ENCODE data around the gene CTSC.

The CTSC gene

DNA sequence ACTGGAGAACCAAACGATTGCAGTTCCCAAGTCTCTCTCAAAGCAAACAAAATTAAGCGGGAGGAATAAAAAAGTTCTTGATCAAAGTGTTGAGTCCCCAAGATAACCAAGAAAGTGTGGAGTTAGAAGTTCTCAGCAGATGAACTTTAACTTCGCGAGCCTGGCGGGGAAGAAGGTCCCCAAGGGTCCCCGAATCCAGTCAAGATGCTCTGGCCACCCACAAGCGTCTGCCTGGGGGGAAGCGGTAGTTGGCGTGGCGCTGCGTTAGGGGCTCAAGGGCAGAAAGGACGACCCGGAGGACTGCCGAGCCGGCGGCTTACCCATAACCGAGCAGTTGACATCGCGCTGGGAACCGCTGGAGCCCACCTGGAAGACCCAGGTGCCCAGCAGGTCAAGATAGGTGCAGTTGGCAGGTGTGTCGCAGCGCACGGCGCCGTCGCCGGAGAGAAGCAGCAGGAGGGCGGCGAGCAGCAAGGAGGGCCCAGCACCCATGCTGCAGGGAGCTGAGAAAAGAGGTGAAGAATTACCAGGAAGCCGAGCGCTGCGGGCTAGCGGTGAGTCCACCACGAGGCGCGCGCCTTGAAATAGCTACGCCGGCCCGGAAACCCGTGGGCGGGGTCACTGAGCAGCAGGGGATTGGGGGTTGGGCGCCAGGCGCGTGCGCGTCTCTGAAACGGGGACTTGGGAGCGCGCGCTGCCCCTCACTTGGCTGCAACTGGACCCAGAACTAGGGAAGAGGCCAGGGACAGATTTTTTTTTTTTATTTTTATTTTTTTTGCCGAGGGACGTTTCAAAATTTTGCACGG, at the start of gene CTSC:
Gene CTSC (minus strand): TSS at position 556 of the 806 bp plus-strand sequence. CDS start 64 bp downstream, at position 492.
- DNase-seq: peak; percentile 89

DNA sequence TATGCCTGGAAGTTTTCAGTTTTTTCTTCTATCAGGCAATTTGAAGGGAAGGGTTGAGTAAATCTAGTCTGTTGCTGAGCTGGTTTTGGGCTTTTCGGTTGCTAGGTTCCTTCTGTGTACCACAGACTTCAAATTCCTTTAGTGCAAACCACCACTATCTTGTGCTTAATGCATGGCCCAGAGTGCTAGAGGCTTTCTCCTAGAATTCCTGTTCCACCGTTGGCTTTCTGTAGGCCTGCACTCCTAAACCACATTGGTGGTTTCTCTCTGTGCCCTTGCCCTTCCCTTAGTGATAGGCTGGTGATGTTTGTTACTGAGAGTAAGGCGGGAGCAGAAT, 47.1 kb upstream of the CTSC start:
- no peak for DNase-seq

DNA sequence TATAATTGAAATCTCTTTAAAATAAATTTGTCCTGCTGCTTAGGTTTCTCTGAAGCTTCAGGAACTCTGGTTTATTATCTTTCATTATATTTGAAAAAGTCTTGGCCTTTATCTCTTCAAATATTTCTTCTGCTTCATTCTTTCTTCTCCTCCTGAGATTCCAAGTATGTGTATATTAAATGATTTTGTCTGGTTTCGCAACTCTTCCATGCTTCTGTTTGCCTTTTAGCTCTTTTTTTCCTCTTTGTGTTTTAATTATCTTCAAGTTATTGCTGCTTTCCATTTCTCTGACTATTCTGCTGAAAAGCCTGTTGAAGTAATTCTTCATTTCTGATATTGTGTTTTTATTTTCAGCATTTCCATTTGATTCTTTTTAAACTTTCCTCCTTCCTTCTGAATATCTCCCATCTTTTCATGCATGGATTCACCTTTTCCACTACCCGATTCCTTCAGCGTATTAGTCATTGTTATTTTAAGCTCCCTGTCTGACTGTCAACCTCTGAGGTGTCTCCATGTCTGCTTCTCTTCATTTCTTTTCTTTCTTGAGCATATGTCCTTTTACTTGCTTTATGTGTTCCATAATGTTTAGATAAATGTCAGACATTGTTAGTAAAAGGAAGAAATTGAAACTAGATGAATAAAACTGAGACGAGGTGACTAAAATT, 46.6 kb upstream of the CTSC start:
- DNase-seq: no peak

DNA sequence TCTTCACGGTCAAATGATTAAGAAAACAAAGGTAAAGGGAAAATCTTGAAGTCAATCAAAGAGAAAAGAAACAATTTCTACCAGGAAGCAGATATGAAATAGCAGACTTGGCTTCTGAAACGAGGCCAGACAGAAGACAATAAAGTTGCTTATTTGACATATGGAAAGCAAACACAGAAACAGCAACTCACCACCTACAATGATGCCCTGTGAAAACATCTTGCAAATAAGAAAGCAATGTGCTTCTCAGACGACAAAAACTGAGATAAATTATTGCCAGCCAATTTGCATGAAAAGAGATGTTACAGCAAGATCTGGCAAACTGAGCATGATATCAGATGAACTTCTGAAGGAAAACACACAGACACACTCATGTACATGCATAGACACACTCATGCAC, 45.9 kb upstream of the CTSC start:
- DNase-seq: no peak

DNA sequence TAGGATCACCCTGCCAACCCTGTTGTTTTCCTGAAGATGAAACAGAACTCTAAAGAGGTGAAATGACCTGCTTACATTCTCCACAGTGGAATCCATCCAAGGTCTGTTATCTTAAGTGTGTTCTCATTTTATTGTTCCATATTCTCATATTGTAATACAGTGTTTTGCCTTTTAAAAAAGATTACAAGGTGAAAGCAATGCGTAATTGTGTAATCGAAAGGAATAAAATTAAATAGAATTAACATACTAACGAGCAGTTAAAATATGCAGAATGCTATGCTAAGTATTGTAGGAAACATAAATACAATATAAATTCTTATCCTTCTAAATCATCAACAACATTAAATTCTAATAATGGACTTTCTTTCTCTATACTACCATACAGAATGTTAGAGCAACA, 41.6 kb upstream of the CTSC start:
- DNase-seq: no peak

DNA sequence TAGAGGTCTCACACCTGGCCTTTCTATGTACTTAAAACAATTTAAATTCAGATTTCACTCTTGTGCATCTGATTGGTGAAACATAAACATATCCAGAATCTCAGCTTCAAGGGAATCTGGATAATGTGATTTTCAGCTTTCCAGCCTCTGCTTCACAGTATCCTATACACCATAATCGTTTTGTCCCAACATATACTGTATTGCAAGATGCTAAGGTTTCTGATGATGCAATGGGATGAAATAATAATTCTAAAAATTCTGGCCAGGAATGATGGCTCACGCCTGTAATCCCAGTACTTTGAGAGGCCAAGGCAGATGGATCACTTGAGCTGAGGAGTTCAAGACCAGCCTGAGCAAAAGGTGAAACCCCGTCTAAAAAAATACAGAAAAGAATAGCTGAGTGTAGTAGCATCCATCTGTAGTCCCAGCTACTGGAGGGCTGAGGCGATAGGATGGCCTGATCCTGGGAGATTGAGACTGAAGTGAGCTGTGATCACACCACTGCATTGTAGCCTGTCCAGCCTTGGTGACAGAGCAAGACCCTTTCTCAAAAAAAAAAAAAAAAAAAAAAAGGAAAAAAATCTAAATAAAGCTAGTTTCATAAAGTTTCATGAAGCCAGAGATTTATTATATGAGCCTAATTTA, 41.0 kb upstream of the CTSC start:
- DNase-seq: no peak

DNA sequence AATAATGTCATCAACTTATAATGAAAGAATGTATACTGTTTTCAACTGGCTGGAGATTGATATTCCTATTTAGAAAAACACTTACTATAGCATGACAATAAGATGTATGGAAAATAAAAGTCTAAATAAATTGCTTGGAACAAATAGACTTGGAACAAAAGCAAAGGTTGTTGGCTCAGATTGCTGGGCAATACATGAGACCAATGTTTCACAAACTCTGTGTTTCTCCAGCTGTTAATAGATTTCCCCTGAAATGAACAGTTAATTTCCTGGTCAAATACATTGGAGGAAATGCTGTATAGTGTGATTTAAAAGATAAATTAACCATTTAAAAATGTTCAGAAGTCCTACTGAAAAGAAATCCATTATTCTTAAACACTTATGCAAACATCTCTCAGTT, 40.1 kb upstream of the CTSC start:
- no peak for DNase-seq

DNA sequence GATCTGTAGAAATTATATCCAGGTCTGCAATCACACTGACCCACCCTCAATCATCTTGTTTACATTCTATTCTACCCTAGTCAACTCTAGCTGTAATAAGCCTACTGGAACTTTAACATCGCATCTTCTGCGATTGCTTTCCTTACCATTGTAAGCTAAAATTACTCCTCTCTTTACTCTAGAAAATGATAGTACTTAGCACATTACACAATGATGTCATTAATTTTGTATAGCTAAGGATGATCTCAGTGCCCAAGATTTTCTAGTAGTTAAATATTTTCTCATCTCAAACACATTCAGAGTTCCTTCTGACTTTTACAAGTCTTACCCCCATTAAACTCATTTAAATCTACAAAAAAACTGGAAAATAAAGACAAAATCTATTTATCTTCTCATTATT, 39.6 kb upstream of the CTSC start:
- DNase-seq: no peak

DNA sequence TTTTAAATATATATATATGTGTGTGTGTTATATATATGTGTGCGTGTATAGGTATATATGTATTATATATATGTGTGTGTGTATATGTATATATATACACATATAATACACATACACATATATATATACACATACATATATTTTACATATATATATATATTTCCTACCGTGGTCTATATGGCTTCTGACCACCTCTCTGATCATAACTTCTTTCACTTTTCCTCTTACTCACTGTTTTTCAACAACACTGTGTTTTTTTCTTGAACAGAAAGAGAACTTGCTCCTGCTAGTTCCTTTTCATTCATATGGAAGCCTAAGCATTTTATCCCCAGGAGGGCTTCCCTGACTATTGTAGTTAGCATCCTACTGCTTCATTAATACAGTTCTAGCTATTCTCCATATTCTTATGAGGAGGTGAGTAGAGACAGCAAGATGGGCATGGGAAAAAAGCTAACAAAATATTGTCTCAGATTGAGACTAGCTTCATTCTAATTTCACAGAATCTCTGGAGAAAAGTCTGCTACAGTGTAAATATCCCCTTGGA, 38.5 kb upstream of the CTSC start:
- DNase-seq: no peak

DNA sequence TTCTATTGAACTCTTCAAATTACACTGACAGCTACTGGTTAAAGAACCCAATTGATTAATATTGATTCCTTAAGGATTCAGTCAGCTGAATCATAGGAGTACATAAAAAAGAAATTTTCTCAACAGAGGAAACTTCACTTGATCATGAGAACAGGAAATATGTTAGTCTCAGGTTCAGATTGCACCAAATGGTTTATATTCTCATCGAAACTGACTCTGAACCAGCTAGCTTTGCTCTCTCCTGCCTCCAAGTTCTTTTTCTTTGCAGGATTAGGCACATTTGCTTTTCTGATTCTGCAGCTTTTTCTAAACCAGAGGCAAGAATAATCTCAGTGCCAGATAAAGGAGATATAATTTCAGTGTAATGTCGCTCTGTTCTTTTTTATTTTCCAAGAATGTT, 33.2 kb upstream of the CTSC start:
- no peak for DNase-seq

DNA sequence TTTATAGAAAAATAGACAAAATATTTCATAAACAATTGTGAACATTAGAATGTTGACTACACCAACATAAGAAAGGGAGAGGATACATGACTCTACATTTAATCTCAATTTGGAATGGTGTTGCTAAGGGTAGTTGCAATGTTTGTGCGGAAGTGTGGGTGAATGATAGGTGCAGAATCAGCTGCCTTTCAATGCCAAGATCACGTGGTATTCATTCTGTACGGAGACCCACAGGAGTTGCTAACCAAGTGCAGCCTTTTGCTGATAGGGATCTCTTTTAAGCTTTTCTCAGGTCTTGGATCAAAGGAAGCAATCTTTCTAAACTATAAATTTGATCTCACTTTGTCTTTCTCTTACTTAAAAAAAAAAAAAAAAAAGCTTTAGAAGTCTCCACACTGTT, 29.8 kb upstream of the CTSC start:
- DNase-seq: no peak

DNA sequence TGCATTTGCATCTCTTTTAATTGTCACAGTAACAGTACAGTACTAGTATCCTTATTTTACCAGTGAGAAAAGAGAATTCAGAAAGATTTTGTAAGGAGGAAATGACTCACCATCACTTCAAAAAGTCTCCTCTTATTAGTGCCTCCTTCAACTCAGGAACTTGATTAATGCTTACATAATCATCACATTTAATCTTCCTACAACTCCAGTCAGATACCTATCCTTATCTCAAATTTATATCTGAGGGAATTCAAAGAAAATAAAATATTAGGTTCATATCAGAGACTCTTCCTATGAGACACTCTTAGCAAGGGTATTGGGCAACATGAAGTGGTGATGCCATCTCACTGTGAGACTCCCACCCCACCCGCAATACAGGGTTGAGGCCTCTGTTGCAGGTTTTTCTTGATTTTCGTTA, 26.1 kb upstream of the CTSC start:
- no peak for DNase-seq

DNA sequence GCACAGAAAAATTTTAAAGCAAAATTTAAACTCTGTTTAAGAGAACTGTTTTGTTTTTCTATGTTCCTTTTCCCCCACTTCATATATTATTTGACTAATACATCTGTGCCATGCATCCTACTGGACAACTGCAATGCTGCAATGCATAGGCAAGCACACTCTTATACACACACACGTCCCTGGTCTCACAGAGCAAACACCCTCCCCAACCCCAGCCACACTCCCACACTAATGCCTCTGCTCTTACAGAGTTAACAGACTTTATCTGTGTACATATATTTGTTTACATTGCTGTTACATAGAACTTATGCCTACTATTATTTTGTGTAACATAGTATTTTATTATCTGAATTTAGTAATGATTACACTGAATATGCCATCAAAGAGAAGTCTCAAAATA, 25.5 kb upstream of the CTSC start:
- no peak for DNase-seq

DNA sequence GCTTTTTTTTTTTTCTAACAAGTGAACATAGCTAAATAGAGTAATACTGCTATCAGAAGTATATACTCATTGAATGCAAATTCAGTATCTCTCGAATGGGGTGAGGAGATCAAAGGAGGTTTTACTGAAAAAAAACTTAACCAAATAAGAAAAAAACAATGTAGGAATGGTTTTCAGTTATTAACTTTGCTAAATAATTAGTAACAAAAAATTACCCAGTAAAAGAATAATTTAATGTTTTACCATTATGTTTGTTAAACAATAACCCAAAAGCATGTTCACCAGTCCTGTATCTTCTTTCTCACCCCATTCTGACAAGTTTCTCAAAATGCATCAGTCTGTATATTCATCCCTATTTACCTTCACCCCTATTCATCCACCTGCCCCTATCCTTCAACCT, 22.6 kb upstream of the CTSC start:
- DNase-seq: no peak

DNA sequence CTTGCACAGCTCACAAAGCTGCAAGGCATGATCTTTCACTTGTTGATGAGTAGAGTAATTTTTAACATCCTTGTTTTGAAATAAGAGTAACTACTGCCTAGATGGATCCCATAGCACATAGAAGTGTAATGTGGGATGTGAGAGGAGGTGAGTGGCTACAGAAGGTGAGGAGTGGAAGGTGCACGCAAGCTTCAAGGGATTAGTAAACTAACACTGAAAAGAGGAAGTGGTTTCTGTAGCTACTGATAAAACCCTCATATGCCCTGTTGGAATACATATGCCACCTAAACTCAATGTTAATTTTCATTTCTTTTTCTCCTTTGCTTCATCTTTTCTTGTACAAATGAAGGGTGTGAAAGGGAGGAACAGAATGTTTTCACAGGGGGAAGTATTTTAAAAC, 22.0 kb upstream of the CTSC start:
- DNase-seq: no peak

DNA sequence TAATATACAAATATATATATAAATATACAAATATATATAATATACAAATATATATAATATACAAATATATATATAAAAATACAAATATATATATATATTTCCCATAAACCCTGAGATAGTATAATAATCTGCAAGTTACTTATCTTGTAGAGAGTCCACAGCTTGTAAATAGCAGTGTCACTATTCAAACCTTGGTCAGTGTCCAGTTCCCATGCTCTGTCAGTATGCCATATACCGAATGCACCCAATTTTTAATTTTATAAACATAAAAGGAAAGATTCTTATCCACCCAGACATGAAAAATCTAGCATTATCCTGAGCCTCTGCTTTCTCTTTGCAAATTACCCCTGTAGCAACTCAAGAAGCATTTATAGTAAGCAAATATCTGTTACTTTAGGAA, 21.6 kb upstream of the CTSC start:
- DNase-seq: no peak

DNA sequence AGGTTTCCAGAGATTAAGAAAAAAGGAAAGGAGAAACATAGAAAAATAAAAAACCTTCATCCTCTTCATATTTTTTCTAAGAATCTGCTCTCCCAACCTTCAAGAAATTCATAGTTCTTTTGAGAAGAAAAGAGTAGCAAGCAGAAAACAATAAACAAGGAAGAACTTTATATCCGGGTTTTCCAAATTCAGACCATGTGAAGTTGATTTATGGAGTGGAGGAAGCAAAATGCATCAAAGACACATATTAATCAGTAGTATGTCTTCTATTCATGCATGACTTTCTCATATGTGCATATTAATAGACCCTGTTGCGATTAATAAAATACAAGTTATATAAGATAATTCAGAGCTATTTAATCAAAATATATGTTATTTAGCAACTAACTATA, 20.5 kb upstream of the CTSC start:
- DNase-seq: no peak

DNA sequence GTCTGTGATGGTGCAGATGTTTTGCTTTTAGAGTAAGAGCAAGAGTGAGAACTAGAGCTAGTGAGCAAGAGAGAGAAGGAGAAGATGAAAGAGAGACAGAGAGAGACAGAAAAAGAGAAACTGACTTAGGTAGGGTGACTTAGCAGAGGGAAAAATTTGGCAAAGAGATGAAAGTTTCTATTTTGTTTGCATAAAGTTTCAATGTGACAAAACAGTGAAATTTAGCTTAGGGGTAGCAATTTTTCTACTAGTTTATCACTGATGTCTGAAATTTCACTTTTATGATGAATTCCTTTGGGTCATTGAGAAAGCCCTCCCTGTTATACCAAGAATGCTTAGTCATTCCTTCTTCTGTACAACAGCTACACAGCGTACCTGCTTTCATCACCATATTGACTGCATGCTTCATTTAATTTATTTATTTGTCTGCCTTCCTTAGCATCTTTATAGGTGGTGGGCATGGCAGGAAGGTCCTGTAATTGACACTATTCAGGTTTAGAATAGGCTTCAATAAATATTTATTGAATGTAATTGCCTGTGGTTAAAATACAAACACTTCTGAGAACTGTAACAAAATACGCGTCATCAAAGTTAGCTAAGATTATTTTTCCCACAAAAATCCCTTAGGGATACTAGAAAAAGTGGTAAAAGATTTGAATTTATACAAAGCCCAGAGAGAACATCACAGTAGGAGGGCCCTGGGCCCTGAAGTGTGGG, 19.9 kb upstream of the CTSC start:
- no peak for DNase-seq

DNA sequence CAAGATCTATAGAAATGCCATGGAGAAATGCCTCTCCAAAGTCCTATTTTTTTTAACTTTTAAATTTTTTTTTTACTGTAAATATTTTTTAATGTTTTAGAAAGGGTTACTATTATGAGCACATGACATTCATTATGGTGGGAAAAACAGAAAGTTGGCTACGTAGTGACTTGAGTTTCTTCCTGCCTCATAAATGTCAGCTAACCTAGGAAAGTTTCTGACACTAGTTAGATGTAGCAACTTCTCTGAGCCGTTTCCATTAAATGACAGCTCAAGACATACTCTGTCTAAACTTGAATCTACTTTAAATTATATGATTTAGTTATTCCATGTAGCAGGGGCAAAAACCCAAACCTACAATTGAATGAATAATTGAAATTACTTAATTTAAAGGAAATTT, 18.4 kb upstream of the CTSC start:
- DNase-seq: no peak

DNA sequence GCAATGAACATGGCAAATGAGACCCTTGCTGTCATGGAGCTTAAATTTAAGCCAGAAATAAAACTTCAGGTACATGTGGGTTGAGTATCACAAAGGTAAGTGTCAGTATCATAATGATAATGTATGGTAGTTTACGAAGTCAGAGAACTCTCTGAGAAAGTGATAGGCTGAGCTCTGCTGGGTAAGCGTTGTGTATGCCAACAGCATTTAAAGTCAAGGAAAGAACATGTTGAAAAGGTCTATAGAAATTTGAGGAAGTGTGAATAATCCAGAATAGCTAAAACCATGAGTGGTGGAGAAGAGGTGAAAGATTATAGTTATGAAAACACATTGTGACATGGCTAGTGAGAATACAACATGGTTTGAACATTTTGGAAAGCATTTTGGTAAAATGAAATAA, 17.4 kb upstream of the CTSC start:
- no peak for DNase-seq

DNA sequence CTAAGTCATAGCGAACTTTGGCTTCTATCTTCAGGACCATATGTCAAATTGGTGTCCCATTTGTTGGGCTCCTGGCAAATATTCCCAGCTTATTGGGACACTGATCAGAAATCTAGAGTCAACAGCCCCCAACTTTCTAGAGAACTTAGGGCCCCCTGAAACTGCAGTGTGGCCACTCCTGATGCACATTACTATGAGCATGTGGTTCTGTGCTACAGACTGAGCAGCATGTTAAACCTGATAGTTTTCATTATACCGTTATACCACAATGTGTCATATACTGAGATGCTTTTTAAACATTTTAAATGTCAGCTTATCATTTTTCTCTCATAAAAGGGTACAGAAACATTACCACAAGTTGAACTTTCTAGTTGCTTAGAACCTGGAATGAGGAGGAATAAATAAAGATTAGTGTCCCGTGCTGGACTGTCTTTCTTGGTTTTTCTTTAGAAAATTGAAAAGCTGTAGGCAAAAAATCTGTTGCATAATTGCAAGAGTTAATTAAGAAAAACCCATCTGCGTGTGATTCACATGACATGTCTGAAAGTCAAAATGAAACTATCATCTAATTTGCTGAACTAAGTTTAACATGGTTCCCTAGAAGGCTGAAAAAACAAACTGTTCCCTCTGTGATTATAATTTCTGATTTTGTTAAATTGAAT, 16.4 kb upstream of the CTSC start:
- no peak for DNase-seq

DNA sequence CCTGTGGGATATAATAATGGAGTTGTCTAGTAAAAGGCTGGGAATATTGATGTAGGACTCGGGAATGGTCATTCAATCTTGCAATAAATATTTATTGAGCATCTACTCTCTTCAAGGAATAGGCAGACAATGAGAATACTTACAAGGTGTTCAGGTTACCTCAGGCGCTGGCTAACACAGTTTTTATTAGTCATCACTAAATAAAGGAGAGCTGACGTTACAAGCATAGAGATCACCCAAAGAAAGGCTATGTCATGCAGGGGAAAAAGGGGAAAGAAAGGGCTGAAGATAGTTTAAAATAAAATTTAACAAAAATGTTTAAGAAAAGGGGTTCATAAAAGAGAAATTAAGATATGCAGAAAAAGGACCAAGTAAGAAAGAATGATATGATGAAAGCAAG, 15.8 kb upstream of the CTSC start:
- DNase-seq: no peak

DNA sequence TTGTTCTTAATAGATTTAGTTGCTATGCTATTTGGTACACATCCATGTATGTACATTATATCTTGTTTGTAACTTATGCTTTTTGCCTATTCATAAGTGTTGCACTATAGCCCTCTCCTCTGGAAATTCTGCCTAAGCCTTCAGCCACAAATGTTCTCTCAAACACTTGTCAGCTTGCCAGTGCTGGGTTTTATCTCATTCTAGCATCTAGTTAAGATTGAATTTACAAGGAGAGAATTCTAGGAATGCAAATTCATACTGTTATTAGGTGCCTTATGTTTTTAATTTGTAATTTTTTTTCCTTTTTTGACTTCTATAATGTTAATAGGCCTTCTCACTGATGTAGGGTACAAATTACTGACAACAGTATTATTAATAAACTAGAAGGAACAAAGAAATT, 14.6 kb upstream of the CTSC start:
- DNase-seq: no peak
